ENCODE results near the gene USP17L24.
"Not testable (repeated sequence)": the region's sequence is repeated elsewhere in the genome, so short reads cannot be mapped to it uniquely, and the experiment has no call there.

The USP17L24 gene, protein sequence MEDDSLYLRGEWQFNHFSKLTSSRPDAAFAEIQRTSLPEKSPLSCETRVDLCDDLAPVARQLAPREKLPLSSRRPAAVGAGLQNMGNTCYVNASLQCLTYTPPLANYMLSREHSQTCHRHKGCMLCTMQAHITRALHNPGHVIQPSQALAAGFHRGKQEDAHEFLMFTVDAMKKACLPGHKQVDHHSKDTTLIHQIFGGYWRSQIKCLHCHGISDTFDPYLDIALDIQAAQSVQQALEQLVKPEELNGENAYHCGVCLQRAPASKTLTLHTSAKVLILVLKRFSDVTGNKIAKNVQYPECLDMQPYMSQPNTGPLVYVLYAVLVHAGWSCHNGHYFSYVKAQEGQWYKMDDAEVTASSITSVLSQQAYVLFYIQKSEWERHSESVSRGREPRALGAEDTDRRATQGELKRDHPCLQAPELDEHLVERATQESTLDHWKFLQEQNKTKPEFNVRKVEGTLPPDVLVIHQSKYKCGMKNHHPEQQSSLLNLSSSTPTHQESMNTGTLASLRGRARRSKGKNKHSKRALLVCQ

DNA sequence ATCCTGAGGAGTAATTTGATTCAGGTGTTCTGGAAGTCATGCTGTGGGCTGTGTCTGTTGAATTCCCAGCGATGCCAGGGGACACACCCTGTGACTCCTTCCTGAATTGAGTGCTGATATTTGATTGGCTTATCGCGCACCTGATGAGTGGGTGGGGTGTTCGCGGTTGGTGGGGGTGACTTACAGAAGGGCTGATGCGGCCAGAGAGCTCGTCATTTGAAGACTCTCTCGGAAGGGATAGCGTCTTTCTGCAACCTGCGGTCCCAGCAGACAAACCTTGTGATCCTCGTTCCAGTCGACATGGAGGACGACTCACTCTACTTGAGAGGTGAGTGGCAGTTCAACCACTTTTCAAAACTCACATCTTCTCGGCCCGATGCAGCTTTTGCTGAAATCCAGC is at the start of gene USP17L24:
Gene USP17L24, plus strand, starts transcription at position 301 of the 400 bp plus-strand sequence. Its CDS starts 0 bp downstream, at position 301.
- not testable (repeated sequence) for DNase-seq

DNA sequence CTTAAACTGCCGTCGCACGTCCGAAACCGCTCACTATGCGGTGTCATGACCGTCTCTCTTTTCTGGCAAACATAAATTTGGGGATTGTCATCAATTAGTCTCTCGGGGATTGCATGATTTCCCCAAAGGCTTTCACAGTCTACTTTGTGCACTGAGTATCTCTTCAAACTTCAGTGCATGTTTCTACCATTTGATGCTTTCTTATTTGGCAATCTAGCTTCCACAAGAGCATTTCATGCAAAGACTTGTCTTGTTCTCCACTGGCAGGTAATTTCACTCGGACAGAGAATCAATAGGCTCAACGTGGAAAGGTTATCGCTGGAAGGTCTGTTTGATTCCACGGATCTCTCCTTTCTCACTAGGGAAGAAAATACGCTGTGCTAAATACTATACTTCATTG is 774 bp upstream of the USP17L24 start:
- DNase-seq, result not testable (repeated sequence)

DNA sequence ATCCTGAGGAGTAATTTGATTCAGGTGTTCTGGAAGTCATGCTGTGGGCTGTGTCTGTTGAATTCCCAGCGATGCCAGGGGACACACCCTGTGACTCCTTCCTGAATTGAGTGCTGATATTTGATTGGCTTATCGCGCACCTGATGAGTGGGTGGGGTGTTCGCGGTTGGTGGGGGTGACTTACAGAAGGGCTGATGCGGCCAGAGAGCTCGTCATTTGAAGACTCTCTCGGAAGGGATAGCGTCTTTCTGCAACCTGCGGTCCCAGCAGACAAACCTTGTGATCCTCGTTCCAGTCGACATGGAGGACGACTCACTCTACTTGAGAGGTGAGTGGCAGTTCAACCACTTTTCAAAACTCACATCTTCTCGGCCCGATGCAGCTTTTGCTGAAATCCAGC is 4.6 kb downstream of the USP17L24 start, which contains the start of gene USP17L25:
Gene USP17L25, plus strand, starts transcription at position 301 of the 400 bp plus-strand sequence. Its CDS starts 0 bp downstream, at position 301.
- DNase-seq, result not testable (repeated sequence)

DNA sequence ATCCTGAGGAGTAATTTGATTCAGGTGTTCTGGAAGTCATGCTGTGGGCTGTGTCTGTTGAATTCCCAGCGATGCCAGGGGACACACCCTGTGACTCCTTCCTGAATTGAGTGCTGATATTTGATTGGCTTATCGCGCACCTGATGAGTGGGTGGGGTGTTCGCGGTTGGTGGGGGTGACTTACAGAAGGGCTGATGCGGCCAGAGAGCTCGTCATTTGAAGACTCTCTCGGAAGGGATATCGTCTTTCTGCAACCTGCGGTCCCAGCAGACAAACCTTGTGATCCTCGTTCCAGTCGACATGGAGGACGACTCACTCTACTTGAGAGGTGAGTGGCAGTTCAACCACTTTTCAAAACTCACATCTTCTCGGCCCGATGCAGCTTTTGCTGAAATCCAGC is 9.4 kb downstream of the USP17L24 start, which contains the start of gene USP17L26:
Gene USP17L26, plus strand, starts transcription at position 301 of the 400 bp plus-strand sequence. Its CDS starts 0 bp downstream, at position 301.
- not testable (repeated sequence) for DNase-seq

DNA sequence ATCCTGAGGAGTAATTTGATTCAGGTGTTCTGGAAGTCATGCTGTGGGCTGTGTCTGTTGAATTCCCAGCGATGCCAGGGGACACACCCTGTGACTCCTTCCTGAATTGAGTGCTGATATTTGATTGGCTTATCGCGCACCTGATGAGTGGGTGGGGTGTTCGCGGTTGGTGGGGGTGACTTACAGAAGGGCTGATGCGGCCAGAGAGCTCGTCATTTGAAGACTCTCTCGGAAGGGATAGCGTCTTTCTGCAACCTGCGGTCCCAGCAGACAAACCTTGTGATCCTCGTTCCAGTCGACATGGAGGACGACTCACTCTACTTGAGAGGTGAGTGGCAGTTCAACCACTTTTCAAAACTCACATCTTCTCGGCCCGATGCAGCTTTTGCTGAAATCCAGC is 14.1 kb downstream of the USP17L24 start, which contains the start of gene USP17L5:
Gene USP17L5, plus strand, starts transcription at position 301 of the 400 bp plus-strand sequence. Its CDS starts 0 bp downstream, at position 301.
- not testable (repeated sequence) for DNase-seq

GRCh38 chr4:9343848-9344247 is 18.9 kb downstream of the USP17L24 start, which contains the start of gene USP17L27:
Gene USP17L27 (plus strand): TSS chr4:9344148. CDS start chr4:9344148, 0 bp downstream.
- not testable (repeated sequence) for DNase-seq

DNA sequence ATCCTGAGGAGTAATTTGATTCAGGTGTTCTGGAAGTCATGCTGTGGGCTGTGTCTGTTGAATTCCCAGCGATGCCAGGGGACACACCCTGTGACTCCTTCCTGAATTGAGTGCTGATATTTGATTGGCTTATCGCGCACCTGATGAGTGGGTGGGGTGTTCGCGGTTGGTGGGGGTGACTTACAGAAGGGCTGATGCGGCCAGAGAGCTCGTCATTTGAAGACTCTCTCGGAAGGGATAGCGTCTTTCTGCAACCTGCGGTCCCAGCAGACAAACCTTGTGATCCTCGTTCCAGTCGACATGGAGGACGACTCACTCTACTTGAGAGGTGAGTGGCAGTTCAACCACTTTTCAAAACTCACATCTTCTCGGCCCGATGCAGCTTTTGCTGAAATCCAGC is 23.6 kb downstream of the USP17L24 start, which contains the start of gene USP17L28:
Gene USP17L28, plus strand, starts transcription at position 301 of the 400 bp plus-strand sequence. Its CDS starts 0 bp downstream, at position 301.
- not testable (repeated sequence) for DNase-seq

DNA sequence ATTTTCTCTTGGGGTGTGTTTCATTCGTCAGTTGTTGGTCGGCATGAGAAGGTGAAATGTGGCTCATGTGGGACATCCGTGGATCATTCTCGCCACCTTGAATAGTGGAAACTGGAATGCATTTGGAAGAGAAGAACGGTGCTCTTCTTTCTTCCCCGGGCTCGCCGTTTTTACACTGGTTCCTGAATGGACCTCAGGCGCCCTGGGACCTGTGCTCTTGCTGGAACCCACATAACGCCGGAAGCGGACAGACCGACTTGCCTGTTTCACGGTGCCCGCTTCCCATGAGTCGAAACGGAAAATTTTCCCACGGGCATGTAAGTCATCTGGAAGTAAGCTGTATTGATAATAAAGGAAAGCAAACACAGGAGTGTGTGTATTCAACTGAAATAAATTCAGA is 25.9 kb downstream of the USP17L24 start:
- not testable (repeated sequence) for DNase-seq

DNA sequence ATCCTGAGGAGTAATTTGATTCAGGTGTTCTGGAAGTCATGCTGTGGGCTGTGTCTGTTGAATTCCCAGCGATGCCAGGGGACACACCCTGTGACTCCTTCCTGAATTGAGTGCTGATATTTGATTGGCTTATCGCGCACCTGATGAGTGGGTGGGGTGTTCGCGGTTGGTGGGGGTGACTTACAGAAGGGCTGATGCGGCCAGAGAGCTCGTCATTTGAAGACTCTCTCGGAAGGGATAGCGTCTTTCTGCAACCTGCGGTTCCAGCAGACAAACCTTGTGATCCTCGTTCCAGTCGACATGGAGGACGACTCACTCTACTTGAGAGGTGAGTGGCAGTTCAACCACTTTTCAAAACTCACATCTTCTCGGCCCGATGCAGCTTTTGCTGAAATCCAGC is 28.4 kb downstream of the USP17L24 start, which contains the start of gene USP17L29:
Gene USP17L29, plus strand, starts transcription at position 301 of the 400 bp plus-strand sequence. Its CDS starts 0 bp downstream, at position 301.
- not testable (repeated sequence) for DNase-seq

DNA sequence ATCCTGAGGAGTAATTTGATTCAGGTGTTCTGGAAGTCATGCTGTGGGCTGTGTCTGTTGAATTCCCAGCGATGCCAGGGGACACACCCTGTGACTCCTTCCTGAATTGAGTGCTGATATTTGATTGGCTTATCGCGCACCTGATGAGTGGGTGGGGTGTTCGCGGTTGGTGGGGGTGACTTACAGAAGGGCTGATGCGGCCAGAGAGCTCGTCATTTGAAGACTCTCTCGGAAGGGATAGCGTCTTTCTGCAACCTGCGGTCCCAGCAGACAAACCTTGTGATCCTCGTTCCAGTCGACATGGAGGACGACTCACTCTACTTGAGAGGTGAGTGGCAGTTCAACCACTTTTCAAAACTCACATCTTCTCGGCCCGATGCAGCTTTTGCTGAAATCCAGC is 37.9 kb downstream of the USP17L24 start, which contains the start of gene USP17L30:
Gene USP17L30, plus strand, starts transcription at position 301 of the 400 bp plus-strand sequence. Its CDS starts 0 bp downstream, at position 301.
- not testable (repeated sequence) for DNase-seq

Measured in NCI-H187 treated with DMSO at 0.1 percent for 48 hours (cell line).